Upper lobe of left lung (tissue), 6 donors: Measurements from ENCODE around the gene MVK. TPM values are rescaled to one million over a fixed set of nuclear protein-coding genes. Genes with fewer than 3 reads are reported as not detected.

Experiments
- total RNA-seq, 6 donors: library from RNA; depleted of rRNA in 4 of 6; stranded (reverse); fragments of >200 nt in 4 of 6; gene quantifications; one replicate each; pipeline versions ENCODE4 v1.1.0 to v1.2.1, GENCODE V29; 2016 to 2021
- donor health status: DM: no; HTN: no; CAD: no; lungs with moderate emphysema.
- donor health status: DM: no; HTN: yes; CAD: no; lungs with severe emphysema.

Gene MVK
- total RNA-seq, 6 donors from 2014 or later = 22.2 to 56.2 (median 41.5) TPM

Other genes with a start within 250 kb of the MVK start
- under 1 TPM in 3 of 6 donors, not detected in 3; 0.17 to 0.51 (median 0.46) TPM for gene MYO1H, start 225.9 kb upstream of the MVK start, total RNA-seq
- 10 to 100 TPM; 50.6 to 70.2 (median 63.0) TPM for gene KCTD10, start 96.5 kb upstream of the MVK start, total RNA-seq
- 10 to 100 TPM; 27.0 to 69.1 (median 44.7) TPM for gene UBE3B, start 96.2 kb upstream of the MVK start, total RNA-seq
- 10 to 100 TPM; 14.9 to 68.8 (median 39.2) TPM for gene MMAB, start 290 bp upstream of the MVK start, total RNA-seq
- 1 to 10 TPM; 1.0 to 7.3 (median 3.7) TPM for gene FAM222A, start 140.0 kb downstream of the MVK start, total RNA-seq